GM12864 (cell line): ENCODE data around the gene RDH16.
A peak's percentile ranks its signal among the peaks of the same experiment; 100 is the strongest.

Source experiments
- DNase-seq: peaks from one replicate; pipeline ENCODE4 v3.0.0-alpha.2; 2011; ENCODE audit warnings: low read depth
- H3K4me3 ChIP-seq: 2 replicates; pipeline ENCODE4 v1.5.1; 2011; ENCODE audit warnings: mild to moderate bottlenecking, low read depth, low read length, control low read depth
- CTCF ChIP-seq: IDR thresholded peaks from 2 replicates; pipeline ENCODE4 v1.5.1; 2011; ENCODE audit warnings: low read depth, mild to moderate bottlenecking, moderate library complexity, low read length, control low read depth, inconsistent platforms; ENCODE audit errors: missing control alignments

RDH16 gene

GRCh38 chr12:56933826-56934625, 23.4 kb downstream of the RDH16 start, which contains the start of gene SDR9C7:
TSS of gene SDR9C7 (minus strand) at chr12:56934408. CDS start at chr12:56934261, 147 bp downstream.
- no peak for TF ChIP-seq CTCF
- DNase-seq, result no peak
- no peak within 1 kb of the TSS for H3K4me3 ChIP-seq

- DNase-seq, result no peak
- H3K4me3 ChIP-seq, result no peak overlapping the region
- no peak for TF ChIP-seq CTCF
Measured at GRCh38 chr12:56932867-56933266, 24.5 kb downstream of the RDH16 start.

- no peak for TF ChIP-seq CTCF
- no peak overlapping the region for H3K4me3 ChIP-seq
- no peak for DNase-seq
Measured at GRCh38 chr12:56932146-56932545, 25.3 kb downstream of the RDH16 start.

- peak; percentile 44 for DNase-seq
- TF ChIP-seq CTCF, result no peak
- H3K4me3 ChIP-seq, result no peak overlapping the region
Measured at GRCh38 chr12:56931474-56931978, 25.9 kb downstream of the RDH16 start.

- DNase-seq, result no peak
- H3K4me3 ChIP-seq, result no peak overlapping the region
- no peak for TF ChIP-seq CTCF
Measured at GRCh38 chr12:56930241-56930640, 27.2 kb downstream of the RDH16 start.

- no peak for DNase-seq
- no peak overlapping the region for H3K4me3 ChIP-seq
- TF ChIP-seq CTCF, result no peak
Measured at GRCh38 chr12:56929780-56930179, 27.6 kb downstream of the RDH16 start.

GRCh38 chr12:56928262-56928661, 29.1 kb downstream of the RDH16 start:
- no peak overlapping the region for H3K4me3 ChIP-seq
- no peak for TF ChIP-seq CTCF
- no peak for DNase-seq
